Vagina (tissue), 2 donors: Measurements from ENCODE around the gene CTNNBL1.

Experiments used
- CTCF ChIP-seq, 3 experiments: fragments of 450-650 bp in 2 of 3; fragments of 200-600 bp in 1 of 3; sonication (generic) in 1 of 3; IDR thresholded peaks; one replicate each; pipeline ENCODE4 v1.5.1; 2017 to 2019; ENCODE audit warnings: antibody characterized with exemption in 3 of 3, mild to moderate bottlenecking in 2 of 3, moderate library complexity in 2 of 3
- POLR2A ChIP-seq, 2 donors: fragments of 450-650 bp; IDR thresholded peaks; one replicate each; pipeline ENCODE4 v1.6.1; 2017; ENCODE audit warnings: antibody characterized with exemption in 2 of 2, mild to moderate bottlenecking in 2 of 2, moderate library complexity in 2 of 2

DNA sequence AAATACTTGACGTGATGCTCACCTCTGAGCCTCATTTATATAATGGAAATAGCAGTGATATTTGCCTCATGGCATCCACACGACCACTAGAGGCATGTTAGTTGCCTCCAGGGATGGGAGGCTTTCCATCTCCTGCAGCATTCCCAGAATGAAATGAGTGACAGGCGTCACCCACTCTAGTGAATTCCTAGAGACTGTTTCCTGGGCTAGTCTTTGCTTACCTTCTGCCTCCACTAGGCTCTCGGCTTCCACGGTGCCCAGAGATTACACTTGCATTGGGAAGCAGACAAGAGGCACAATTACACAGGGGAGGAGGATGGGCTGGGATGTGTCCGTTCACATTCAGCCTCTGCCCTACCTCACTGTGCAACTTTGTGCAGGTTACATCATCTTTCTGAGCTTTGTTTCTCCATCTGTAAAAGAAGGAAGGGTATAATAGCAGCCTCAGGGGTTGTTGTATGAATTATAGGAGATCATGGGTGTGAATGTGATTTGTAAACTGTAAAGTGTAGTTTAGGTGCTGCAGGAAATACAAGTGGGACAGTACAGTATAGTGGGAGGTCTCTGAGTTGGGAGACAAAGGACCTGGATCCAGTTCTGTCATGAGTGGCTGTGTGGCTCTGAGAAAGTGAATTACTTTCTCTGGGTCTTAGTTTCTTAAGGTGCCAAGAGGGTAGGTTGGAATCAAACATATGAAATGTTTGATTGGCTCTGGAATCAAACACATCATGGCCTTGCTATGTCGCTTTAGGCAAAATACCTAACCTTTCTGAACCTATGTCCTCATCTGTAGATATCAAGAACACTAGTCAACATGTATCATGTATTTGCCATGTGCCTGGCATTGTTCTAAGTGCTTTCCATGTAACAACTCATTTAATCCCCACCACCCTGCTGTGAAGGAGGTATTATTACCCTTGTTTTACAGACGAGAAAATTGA lies 205.5 kb downstream of the CTNNBL1 start:
- TF ChIP-seq CTCF (IDR thresholded peaks at IDR 0.05) (no peak), POLR2A (IDR thresholded peaks at IDR 0.05) (no peak)
